HUES6 (cell line): Measurements from ENCODE around the gene GALNTL6.

Experiments used
- H3K27ac ChIP-seq: 2 replicates; pipeline ENCODE4 v1.7.0; 2013; ENCODE audit warnings: low read depth, mild to moderate bottlenecking, low read length, inconsistent platforms
- H3K27me3 ChIP-seq: 2 replicates; pipeline ENCODE4 v1.6.1; 2013; ENCODE audit warnings: low read length; ENCODE audit not compliant: control insufficient read depth, insufficient read depth
- H3K36me3 ChIP-seq: 2 replicates; pipeline ENCODE4 v1.6.1; 2013; ENCODE audit warnings: low read length; ENCODE audit not compliant: control insufficient read depth, insufficient read depth
- H3K4me1 ChIP-seq: 2 replicates; pipeline ENCODE4 v1.6.1; 2013; ENCODE audit warnings: low read length; ENCODE audit not compliant: control insufficient read depth, insufficient read depth
- H3K4me3 ChIP-seq: 2 replicates; pipeline ENCODE4 v1.5.1; 2013; ENCODE audit warnings: low read depth, low read length
- H3K9ac ChIP-seq: one replicate; pipeline ENCODE4 v1.6.1; 2013; ENCODE audit warnings: mild to moderate bottlenecking, low read length
- H3K9me3 ChIP-seq: 2 replicates; pipeline ENCODE4 v1.6.1; 2013; ENCODE audit warnings: low read depth, low read length; ENCODE audit not compliant: control insufficient read depth, insufficient read depth

The GALNTL6 gene

DNA sequence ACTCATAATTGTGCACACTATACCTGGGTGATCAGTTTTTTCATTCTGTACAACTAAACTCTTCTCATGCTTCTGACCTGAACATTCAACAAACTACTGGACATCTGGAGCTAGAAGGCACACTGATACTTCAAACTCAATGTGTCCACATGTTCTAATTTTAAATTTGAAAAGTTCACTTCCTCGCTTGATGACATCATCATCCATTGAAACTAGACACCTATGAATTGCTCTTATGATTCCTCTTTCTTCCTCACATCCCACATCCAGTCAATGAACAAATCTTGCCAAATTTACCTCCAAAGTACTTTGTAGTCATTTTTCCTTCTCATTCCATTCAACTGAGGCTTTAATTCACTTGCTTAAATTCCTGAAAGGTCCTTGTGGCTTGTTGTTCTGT, 549.4 kb downstream of the GALNTL6 start:
- H3K4me1 ChIP-seq: no peaks in the 10 kb centered on the region

DNA sequence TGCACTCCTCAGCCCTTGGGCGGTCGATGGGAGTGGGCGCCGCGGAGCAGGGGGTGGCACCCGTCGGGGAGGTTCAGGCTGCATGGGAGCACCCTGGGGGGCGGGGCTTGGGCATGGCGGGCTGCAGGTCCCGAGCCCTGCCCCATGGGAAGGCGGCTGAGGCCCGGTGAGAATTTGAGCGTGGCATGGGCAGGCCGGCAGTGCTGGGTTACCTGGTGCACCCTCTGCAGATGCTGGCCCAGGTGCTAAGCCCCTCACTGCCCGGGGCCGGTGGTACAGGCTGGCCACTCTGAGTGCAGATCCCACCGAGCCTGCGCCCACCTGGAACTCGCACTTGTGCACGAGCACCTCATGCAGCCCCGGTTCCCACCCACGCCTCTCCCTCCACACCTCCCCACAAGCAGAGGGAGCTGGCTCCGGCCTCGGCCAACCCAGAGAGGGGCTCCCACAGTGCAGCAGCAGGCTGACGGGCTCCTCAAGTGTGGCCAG, 556.3 kb downstream of the GALNTL6 start:
- Histone ChIP-seq H3K27ac (no peak overlapping the region), H3K4me1 (no peaks in the 10 kb centered on the region), H3K9ac (no peak overlapping the region), H3K4me3 (no peak overlapping the region), H3K9me3 (peaks cover 17% of the 10 kb centered on the region; the same call in 1 of the 2 replicates), H3K36me3 (no peaks in the 10 kb centered on the region), H3K27me3 (no peaks in the 10 kb centered on the region)

More for the DNA sequence above, 549.4 kb downstream of the GALNTL6 start:
- no peaks in the 10 kb centered on the region for H3K36me3 ChIP-seq
- H3K27me3 ChIP-seq: no peaks in the 10 kb centered on the region
- 0 out of 2 replicates have a peak, but pooled peaks cover 3% of the 10 kb centered on the region for H3K9me3 ChIP-seq
- no peak overlapping the region for H3K4me3 ChIP-seq
- no peak overlapping the region for H3K9ac ChIP-seq
- H3K27ac ChIP-seq: no peak overlapping the region

DNA sequence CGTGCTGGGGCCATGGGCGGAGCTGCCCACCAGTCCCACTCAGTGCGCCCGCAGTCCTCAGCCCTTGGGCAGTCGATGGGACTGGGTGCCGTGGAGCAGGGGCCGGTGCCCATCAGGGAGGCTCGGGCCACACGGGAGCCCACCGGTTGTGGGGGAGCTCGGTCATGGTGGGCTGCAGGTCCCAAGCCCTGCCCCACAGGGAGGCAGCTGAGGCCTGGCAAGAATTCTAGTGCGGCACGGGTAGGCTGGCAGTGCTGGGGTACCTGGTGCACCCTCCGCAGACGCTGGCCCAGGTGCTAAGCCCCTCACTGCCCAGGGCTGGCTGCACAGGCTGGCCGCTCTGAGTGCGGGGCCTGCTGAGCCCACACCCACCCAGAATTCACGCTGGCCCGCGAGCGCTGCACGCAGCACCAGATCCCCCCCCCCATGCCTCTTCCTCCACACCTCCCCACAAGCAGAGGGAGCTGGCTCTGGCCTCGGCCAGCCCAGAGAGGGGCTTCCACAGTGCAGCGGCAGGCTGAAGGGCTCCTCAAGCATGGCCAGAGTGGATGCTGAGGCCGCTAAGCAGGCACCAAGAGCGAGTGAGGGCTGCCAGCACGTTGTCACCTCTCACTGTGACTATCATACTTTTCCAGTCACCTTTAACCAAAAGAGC, 564.4 kb downstream of the GALNTL6 start:
- H3K36me3 ChIP-seq: no peaks in the 10 kb centered on the region
- no peak overlapping the region for H3K27ac ChIP-seq
- H3K9ac ChIP-seq: no peak overlapping the region
- no peaks in the 10 kb centered on the region for H3K27me3 ChIP-seq
- H3K4me1 ChIP-seq: no peaks in the 10 kb centered on the region
- no peak overlapping the region for H3K4me3 ChIP-seq
- H3K9me3 ChIP-seq: peaks cover 14% of the 10 kb centered on the region

DNA sequence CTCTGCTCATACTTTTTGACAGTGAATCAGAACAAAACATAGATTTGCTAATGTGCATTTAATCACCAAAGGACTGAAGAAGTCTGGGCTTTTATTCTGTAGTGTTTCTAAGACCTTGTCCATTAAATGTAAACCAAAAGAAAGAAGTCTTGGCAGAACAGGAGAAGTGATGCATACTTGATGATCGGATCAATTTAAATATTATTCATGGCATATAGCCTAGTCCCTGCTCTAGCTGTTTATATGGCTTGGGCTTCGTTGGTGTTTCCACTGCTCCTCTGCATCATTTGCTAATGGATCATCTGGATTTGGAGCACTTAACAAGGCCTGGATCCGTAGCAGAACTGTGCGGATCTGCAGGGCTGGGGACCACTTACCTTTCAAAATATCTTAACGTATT, 566.6 kb downstream of the GALNTL6 start:
- no peak overlapping the region for H3K4me3 ChIP-seq
- H3K9ac ChIP-seq: no peak overlapping the region
- H3K4me1 ChIP-seq: no peaks in the 10 kb centered on the region
- H3K9me3 ChIP-seq: peaks cover 14% of the 10 kb centered on the region
- H3K27ac ChIP-seq: no peak overlapping the region
- no peaks in the 10 kb centered on the region for H3K27me3 ChIP-seq
- no peaks in the 10 kb centered on the region for H3K36me3 ChIP-seq

DNA sequence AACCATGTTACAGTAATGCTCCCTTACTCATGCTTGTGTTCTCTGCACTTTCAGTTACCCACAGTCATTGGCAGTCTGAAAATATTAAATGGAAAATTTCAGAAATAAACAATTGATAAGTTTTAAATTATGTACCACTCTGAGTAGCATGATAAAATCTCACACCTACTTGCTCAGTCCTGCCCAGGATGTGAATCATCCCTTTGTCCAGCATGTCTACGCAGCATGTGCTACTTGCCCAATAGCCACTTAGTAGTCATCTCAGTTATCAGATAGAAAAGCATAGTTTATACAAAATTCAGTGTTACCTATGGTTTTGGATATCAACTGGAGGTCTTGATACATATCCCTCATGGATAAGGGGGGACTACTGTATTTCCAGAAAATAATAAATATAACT, 577.1 kb downstream of the GALNTL6 start:
- Histone ChIP-seq H3K36me3 (no peaks in the 10 kb centered on the region), H3K4me1 (no peaks in the 10 kb centered on the region), H3K9ac (no peak overlapping the region), H3K4me3 (no peak overlapping the region), H3K9me3 (no peaks in the 10 kb centered on the region), H3K27ac (no peak overlapping the region), H3K27me3 (no peaks in the 10 kb centered on the region)

DNA sequence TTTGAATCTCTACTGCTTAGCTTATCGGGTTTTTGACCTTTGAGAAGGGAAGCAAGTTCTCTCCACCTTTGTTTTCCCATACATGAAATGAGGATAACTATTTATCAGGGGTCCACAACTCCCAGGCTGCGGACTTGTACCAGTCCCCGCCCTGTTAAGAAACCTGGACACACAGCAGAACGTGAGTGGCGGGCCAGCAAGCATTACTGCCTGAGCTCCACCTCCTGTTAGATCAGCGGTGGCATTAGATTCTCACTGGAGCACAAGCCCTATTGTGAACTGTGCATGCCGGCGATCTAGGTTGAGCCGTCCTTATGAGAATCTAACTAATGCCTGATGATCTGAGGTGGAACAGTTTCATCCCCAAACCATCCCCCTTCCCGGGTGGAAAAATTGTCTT, 579.5 kb downstream of the GALNTL6 start:
- Histone ChIP-seq H3K4me1 (no peaks in the 10 kb centered on the region), H3K4me3 (no peak overlapping the region), H3K9ac (no peak overlapping the region), H3K36me3 (no peaks in the 10 kb centered on the region), H3K27me3 (no peaks in the 10 kb centered on the region), H3K9me3 (no peaks in the 10 kb centered on the region), H3K27ac (no peak overlapping the region)

DNA sequence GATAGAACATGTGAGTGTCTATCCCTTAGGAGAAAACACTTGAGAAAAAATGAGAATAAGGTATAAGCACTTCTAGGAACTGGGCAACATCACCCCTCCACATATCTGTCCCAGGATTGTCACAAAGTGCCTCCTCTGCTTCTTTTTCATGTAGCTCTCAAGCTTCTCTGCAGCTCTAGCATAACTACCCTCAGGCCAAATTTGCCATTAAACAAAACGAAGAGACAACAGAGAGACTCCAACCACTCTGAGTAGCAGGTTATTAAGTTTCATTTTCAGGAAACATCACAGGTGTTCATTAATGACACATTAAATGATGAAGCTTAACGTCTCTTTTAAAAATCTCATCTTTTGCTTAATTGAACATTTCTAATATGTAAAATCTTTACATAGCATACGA, 580.0 kb downstream of the GALNTL6 start:
- no peak overlapping the region for H3K9ac ChIP-seq
- H3K27ac ChIP-seq: no peak overlapping the region
- no peaks in the 10 kb centered on the region for H3K9me3 ChIP-seq
- H3K4me3 ChIP-seq: no peak overlapping the region
- H3K27me3 ChIP-seq: no peaks in the 10 kb centered on the region
- no peaks in the 10 kb centered on the region for H3K36me3 ChIP-seq
- H3K4me1 ChIP-seq: no peaks in the 10 kb centered on the region

DNA sequence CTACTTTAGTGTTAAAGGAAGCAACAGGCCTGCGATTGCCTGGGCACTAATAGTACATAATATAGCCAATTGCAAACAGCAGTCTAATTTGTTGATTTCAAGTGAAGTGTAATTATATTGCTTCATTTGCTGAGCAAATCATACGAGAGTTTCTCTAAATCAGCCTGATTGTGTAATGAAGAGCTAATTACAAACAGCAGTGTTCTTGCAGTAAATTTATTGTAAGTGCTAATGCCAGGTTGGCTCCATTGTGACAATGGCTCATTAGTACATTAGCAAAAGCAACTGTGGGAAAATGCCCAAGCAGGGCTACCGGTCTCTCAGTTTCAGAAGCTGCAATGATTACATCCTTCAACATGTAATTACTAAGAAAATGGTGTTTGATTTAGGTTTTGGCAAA, 591.5 kb downstream of the GALNTL6 start:
- H3K9me3 ChIP-seq: no peaks in the 10 kb centered on the region
- H3K36me3 ChIP-seq: no peaks in the 10 kb centered on the region
- H3K27me3 ChIP-seq: no peaks in the 10 kb centered on the region
- H3K4me1 ChIP-seq: no peaks in the 10 kb centered on the region
- H3K9ac ChIP-seq: no peak overlapping the region
- H3K4me3 ChIP-seq: no peak overlapping the region
- no peak overlapping the region for H3K27ac ChIP-seq

DNA sequence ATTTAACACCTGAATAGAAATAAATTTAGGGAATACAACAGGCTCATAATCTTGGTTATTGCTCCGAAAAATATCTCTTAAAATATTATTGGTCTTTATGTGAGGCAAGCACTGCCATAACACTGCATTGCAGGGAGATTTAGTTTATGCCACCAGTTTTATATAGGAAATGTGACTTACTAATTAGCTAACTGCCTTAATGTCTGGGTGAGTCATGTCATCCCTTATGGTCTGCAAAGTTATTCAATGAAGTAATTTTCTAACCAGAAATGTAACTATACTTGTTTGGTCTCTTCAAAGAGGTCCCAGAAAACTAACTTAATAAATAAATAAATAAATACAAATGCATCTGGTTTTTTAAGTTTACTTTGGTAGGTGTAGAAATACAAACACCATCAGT, 597.2 kb downstream of the GALNTL6 start:
- H3K4me3 ChIP-seq: no peak overlapping the region
- H3K4me1 ChIP-seq: no peaks in the 10 kb centered on the region
- no peaks in the 10 kb centered on the region for H3K9me3 ChIP-seq
- no peak overlapping the region for H3K9ac ChIP-seq
- H3K36me3 ChIP-seq: no peaks in the 10 kb centered on the region
- no peaks in the 10 kb centered on the region for H3K27me3 ChIP-seq
- no peak overlapping the region for H3K27ac ChIP-seq

DNA sequence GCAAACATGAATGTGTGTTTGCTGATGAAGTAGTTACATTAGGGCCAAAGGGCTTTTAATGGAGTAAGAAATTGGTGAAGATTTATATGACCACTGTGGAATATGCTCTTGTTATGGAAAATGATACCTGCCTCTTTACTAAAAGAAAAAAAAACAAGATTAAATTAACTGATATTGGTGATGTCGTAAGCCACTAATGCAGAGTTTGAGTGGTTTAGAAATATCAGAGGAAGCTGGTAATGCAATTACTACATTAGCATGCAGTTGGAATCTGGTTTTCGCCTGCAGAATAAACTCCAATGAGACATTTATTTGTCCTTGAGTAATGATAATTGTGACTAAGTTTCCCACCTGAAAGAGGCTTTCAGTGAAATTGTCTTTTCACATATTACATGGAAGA, 597.9 kb downstream of the GALNTL6 start:
- H3K36me3 ChIP-seq: no peaks in the 10 kb centered on the region
- H3K4me3 ChIP-seq: no peak overlapping the region
- no peaks in the 10 kb centered on the region for H3K4me1 ChIP-seq
- H3K9me3 ChIP-seq: no peaks in the 10 kb centered on the region
- H3K9ac ChIP-seq: no peak overlapping the region
- no peak overlapping the region for H3K27ac ChIP-seq
- no peaks in the 10 kb centered on the region for H3K27me3 ChIP-seq

DNA sequence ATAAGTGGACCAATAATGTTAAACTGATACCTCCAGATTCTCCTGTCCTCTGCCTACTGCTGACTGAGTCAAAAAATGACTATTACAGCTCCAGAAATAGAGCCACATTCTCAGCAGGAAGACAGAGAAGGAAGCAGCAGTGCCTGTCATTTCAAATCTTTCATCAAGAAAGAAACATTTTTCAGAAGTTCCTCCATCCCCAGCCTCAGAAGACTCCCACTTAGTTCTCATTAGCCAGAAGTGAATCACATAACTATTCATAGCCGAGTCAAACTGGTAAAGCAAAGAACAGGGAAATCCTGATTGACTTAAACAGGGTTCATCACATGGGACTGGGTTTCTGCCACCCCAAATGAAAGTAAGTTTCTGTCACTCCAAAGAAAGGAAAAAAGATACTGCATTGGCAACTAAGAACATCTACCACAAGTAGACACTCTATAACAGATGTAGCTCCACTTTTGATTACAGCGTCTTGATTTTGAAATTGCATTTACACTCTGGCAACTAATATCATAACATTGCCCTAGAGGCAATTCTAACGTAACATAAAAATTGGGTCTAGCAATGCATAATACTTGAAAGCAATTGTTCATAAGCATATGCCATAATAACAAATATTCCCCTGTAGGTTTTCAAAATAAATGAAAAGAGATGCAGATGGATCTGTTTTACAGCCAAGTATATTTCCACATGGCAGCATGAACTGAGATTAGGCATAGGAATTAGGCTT, 599.8 kb downstream of the GALNTL6 start:
- Histone ChIP-seq H3K27me3 (no peaks in the 10 kb centered on the region), H3K9ac (no peak overlapping the region), H3K4me1 (no peaks in the 10 kb centered on the region), H3K27ac (no peak overlapping the region), H3K9me3 (no peaks in the 10 kb centered on the region), H3K4me3 (no peak overlapping the region), H3K36me3 (no peaks in the 10 kb centered on the region)
